ENCODE results near the gene SLC34A3.

The SLC34A3 gene

GRCh38 chr9:137191245-137191644 lies 39.5 kb upstream of the SLC34A3 start:
- no peak for DNase-seq (ENCODE audit: low read depth)
- no peak overlapping the region for H3K4me3 ChIP-seq (replicated peaks; ENCODE audit: low read depth, low read length)
- TF ChIP-seq, protein P1, sequence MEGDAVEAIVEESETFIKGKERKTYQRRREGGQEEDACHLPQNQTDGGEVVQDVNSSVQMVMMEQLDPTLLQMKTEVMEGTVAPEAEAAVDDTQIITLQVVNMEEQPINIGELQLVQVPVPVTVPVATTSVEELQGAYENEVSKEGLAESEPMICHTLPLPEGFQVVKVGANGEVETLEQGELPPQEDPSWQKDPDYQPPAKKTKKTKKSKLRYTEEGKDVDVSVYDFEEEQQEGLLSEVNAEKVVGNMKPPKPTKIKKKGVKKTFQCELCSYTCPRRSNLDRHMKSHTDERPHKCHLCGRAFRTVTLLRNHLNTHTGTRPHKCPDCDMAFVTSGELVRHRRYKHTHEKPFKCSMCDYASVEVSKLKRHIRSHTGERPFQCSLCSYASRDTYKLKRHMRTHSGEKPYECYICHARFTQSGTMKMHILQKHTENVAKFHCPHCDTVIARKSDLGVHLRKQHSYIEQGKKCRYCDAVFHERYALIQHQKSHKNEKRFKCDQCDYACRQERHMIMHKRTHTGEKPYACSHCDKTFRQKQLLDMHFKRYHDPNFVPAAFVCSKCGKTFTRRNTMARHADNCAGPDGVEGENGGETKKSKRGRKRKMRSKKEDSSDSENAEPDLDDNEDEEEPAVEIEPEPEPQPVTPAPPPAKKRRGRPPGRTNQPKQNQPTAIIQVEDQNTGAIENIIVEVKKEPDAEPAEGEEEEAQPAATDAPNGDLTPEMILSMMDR (IDR thresholded peaks at IDR 0.05; ENCODE audit: low read length, missing control alignments) = no peak

GRCh38 chr9:137191691-137192447 lies 38.8 kb upstream of the SLC34A3 start:
- TF ChIP-seq, protein P1 (IDR thresholded peaks at IDR 0.05; ENCODE audit: low read length, missing control alignments) = no peak
- no peak for DNase-seq (ENCODE audit: low read depth)
- H3K4me3 ChIP-seq (replicated peaks; ENCODE audit: low read depth, low read length) = no peak overlapping the region

GRCh38 chr9:137192448-137192780 lies 38.3 kb upstream of the SLC34A3 start:
- DNase-seq (ENCODE audit: low read depth) = no peak
- H3K4me3 ChIP-seq (replicated peaks; ENCODE audit: low read depth, low read length) = no peak overlapping the region
- TF ChIP-seq, protein P1 (IDR thresholded peaks at IDR 0.05; ENCODE audit: low read length, missing control alignments) = no peak

GRCh38 chr9:137192859-137193258 lies 37.8 kb upstream of the SLC34A3 start:
- no peak for DNase-seq (ENCODE audit: low read depth)
- TF ChIP-seq, protein P1 (IDR thresholded peaks at IDR 0.05; ENCODE audit: low read length, missing control alignments) = no peak
- H3K4me3 ChIP-seq (replicated peaks; ENCODE audit: low read depth, low read length) = no peak overlapping the region

- DNase-seq (ENCODE audit: low read depth) = no peak
- H3K4me3 ChIP-seq (replicated peaks; ENCODE audit: low read depth, low read length) = no peak overlapping the region
- TF ChIP-seq, protein P1 (IDR thresholded peaks at IDR 0.05; ENCODE audit: low read length, missing control alignments) = no peak
Measured at GRCh38 chr9:137193771-137194170, 36.9 kb upstream of the SLC34A3 start.

- no peak for DNase-seq (ENCODE audit: low read depth)
- no peak overlapping the region for H3K4me3 ChIP-seq (replicated peaks; ENCODE audit: low read depth, low read length)
- TF ChIP-seq, protein P1 (IDR thresholded peaks at IDR 0.05; ENCODE audit: low read length, missing control alignments) = no peak
Measured at GRCh38 chr9:137194388-137194787, 36.3 kb upstream of the SLC34A3 start.

GRCh38 chr9:137194909-137195308 lies 35.8 kb upstream of the SLC34A3 start:
- DNase-seq (ENCODE audit: low read depth) = no peak
- TF ChIP-seq, protein P1 (IDR thresholded peaks at IDR 0.05; ENCODE audit: low read length, missing control alignments) = no peak
- H3K4me3 ChIP-seq (replicated peaks; ENCODE audit: low read depth, low read length) = no peak overlapping the region

Data from fibroblast of pulmonary artery (primary cell).